Stimulated activated naive CD8-positive, alpha-beta T cell treated with anti-CD3 and anti-CD28 coated beads, Interleukin-15, amount 100 ng/mL, for 72 hours (primary cell): Measurements from ENCODE around the gene C1QC.
"Not testable (repeated sequence)": the region's sequence is repeated elsewhere in the genome, so short reads cannot be mapped to it uniquely, and the experiment has no call there.

Experiments
- ATAC-seq: fragments of 150-1000 bp; cut with Tn5 transposase; 2 replicates; pipeline ENCODE4 v1.10.0; 2021; ENCODE audit warnings: mild to moderate bottlenecking, moderate library complexity
- DNase-seq, 2 donors: peaks; one replicate each; pipeline ENCODE4 v3.0.0; 2021 to 2022
- H3K27ac Mint-ChIP-seq, 2 donors: one replicate each; pipeline ENCODE4 v1.8.0; 2022; ENCODE audit warnings: mild to moderate bottlenecking in 2 of 2, mixed read lengths in 2 of 2, moderate library complexity in 2 of 2
- H3K27me3 Mint-ChIP-seq: one replicate; pipeline ENCODE4 v1.8.0; 2022; ENCODE audit warnings: mixed read lengths
- H3K4me1 Mint-ChIP-seq: one replicate; pipeline ENCODE4 v1.8.0; 2022; ENCODE audit warnings: mild to moderate bottlenecking, mixed read lengths
- H3K4me3 Mint-ChIP-seq, 2 donors: one replicate each; pipeline ENCODE4 v1.8.0; 2022; ENCODE audit warnings: mild to moderate bottlenecking in 2 of 2, mixed read lengths in 2 of 2, moderate library complexity in 1 of 2
- H3K9me3 Mint-ChIP-seq, 2 donors: one replicate each; pipeline ENCODE4 v1.8.0; 2022; ENCODE audit warnings: mixed read lengths in 2 of 2

C1QC gene

GRCh38 chr1:22652881-22653316 is 9.5 kb downstream of the C1QC start, which contains the start of gene C1QB:
Gene C1QB, plus strand, starts transcription at chr1:22653236. Its CDS starts 6,227 bp downstream, at chr1:22659463.
- no peaks in the 10 kb centered on the region for H3K9me3 Mint-ChIP-seq
- no peak for DNase-seq
- no peak for ATAC-seq
- no peaks in the 10 kb centered on the region for H3K4me1 Mint-ChIP-seq
- peaks cover 16% of the 10 kb centered on the region for H3K27me3 Mint-ChIP-seq
- no peak within 1 kb of the TSS for H3K4me3 Mint-ChIP-seq
- no peak within 1 kb of the TSS for H3K27ac Mint-ChIP-seq

- Mint-ChIP-seq H3K4me3 (no peak overlapping the region), H3K27ac (no peak overlapping the region), H3K4me1 (no peaks in the 10 kb centered on the region), H3K27me3 (peaks cover 16% of the 10 kb centered on the region), H3K9me3 (no peaks in the 10 kb centered on the region)
- ATAC-seq (no peak), DNase-seq (no peak)
These were observed 11.3 kb downstream of the C1QC start for GRCh38 chr1:22654692-22655091.

- peaks cover 12% of the 10 kb centered on the region for H3K27me3 Mint-ChIP-seq
- ATAC-seq (no peak), DNase-seq (no peak)
- H3K9me3 Mint-ChIP-seq, result no peaks in the 10 kb centered on the region
- no peaks in the 10 kb centered on the region for H3K4me1 Mint-ChIP-seq
- no peak overlapping the region for H3K27ac Mint-ChIP-seq
- H3K4me3 Mint-ChIP-seq, result no peak overlapping the region
These were observed 15.1 kb downstream of the C1QC start for GRCh38 chr1:22658385-22659163.

GRCh38 chr1:22660716-22661241 is 17.3 kb downstream of the C1QC start:
- no peaks in the 10 kb centered on the region for H3K9me3 Mint-ChIP-seq
- H3K27me3 Mint-ChIP-seq, result peaks cover 11% of the 10 kb centered on the region
- no peak for DNase-seq
- H3K27ac Mint-ChIP-seq, result no peak overlapping the region
- ATAC-seq, result no peak
- H3K4me3 Mint-ChIP-seq, result no peak overlapping the region
- no peaks in the 10 kb centered on the region for H3K4me1 Mint-ChIP-seq

- ATAC-seq (no peak), DNase-seq (no peak)
- no peak overlapping the region for H3K4me3 Mint-ChIP-seq
- no peaks in the 10 kb centered on the region for H3K4me1 Mint-ChIP-seq
- H3K27ac Mint-ChIP-seq, result no peak overlapping the region
- peaks cover 7% of the 10 kb centered on the region for H3K27me3 Mint-ChIP-seq
- H3K9me3 Mint-ChIP-seq, result no peaks in the 10 kb centered on the region
These were observed 18.4 kb downstream of the C1QC start for GRCh38 chr1:22661880-22662279.

- Mint-ChIP-seq H3K27ac (no peak overlapping the region), H3K27me3 (peaks cover 7% of the 10 kb centered on the region), H3K4me3 (no peak overlapping the region), H3K4me1 (no peaks in the 10 kb centered on the region), H3K9me3 (no peaks in the 10 kb centered on the region)
- DNase-seq (no peak), ATAC-seq (no peak)
These were observed 18.9 kb downstream of the C1QC start for GRCh38 chr1:22662318-22662717.

- H3K9me3 Mint-ChIP-seq, result no peaks in the 10 kb centered on the region
- H3K27me3 Mint-ChIP-seq, result peaks cover 7% of the 10 kb centered on the region
- H3K27ac Mint-ChIP-seq, result no peak overlapping the region
- no peak for DNase-seq
- H3K4me3 Mint-ChIP-seq, result no peak overlapping the region
- no peak for ATAC-seq
- H3K4me1 Mint-ChIP-seq, result no peaks in the 10 kb centered on the region
These were observed 19.6 kb downstream of the C1QC start for GRCh38 chr1:22662986-22663408.

GRCh38 chr1:22665752-22666151 is 22.3 kb downstream of the C1QC start:
- Mint-ChIP-seq H3K27me3 (peaks cover 13% of the 10 kb centered on the region), H3K4me3 (no peak overlapping the region)
- DNase-seq, result no peak

GRCh38 chr1:22666412-22666811 is 23.0 kb downstream of the C1QC start:
- Mint-ChIP-seq H3K27ac (no peak overlapping the region), H3K9me3 (no peaks in the 10 kb centered on the region), H3K4me3 (no peak overlapping the region), H3K4me1 (no peaks in the 10 kb centered on the region), H3K27me3 (peaks cover 19% of the 10 kb centered on the region)
- no peak for ATAC-seq
- DNase-seq, result no peak

More at GRCh38 chr1:22665752-22666151, 22.3 kb downstream of the C1QC start:
- no peak for ATAC-seq
- H3K27ac Mint-ChIP-seq, result no peak overlapping the region
- H3K9me3 Mint-ChIP-seq, result no peaks in the 10 kb centered on the region
- H3K4me1 Mint-ChIP-seq, result no peaks in the 10 kb centered on the region

- not testable (repeated sequence) for ATAC-seq, H3K9me3 Mint-ChIP-seq, DNase-seq, H3K4me3 Mint-ChIP-seq, H3K4me1 Mint-ChIP-seq, H3K27ac Mint-ChIP-seq
- H3K27me3 Mint-ChIP-seq, result peaks cover 41% of the 10 kb centered on the region
These were observed 25.4 kb downstream of the C1QC start for GRCh38 chr1:22668840-22669239.

- no peaks in the 10 kb centered on the region for H3K4me1 Mint-ChIP-seq
- ATAC-seq (no peak), DNase-seq (no peak)
- H3K27ac Mint-ChIP-seq, result no peak overlapping the region
- no peak overlapping the region for H3K4me3 Mint-ChIP-seq
- H3K27me3 Mint-ChIP-seq, result peaks cover 44% of the 10 kb centered on the region
- H3K9me3 Mint-ChIP-seq, result no peaks in the 10 kb centered on the region
These were observed 27.0 kb downstream of the C1QC start for GRCh38 chr1:22670352-22670975.

GRCh38 chr1:22671999-22672398 is 28.6 kb downstream of the C1QC start:
- no peak overlapping the region for H3K27ac Mint-ChIP-seq
- peaks cover 46% of the 10 kb centered on the region for H3K27me3 Mint-ChIP-seq
- H3K4me1 Mint-ChIP-seq, result no peaks in the 10 kb centered on the region
- no peaks in the 10 kb centered on the region for H3K9me3 Mint-ChIP-seq
- ATAC-seq (no peak), DNase-seq (no peak)
- H3K4me3 Mint-ChIP-seq, result no peak overlapping the region

- Mint-ChIP-seq H3K9me3 (no peaks in the 10 kb centered on the region), H3K4me1 (no peaks in the 10 kb centered on the region), H3K27ac (no peak overlapping the region), H3K27me3 (peaks cover 46% of the 10 kb centered on the region), H3K4me3 (no peak overlapping the region)
- DNase-seq (no peak), ATAC-seq (peak; percentile 72)
These were observed 30.3 kb downstream of the C1QC start for GRCh38 chr1:22673486-22674409.

GRCh38 chr1:22674410-22674749 is 30.9 kb downstream of the C1QC start:
- Mint-ChIP-seq H3K27me3 (peaks cover 46% of the 10 kb centered on the region), H3K4me1 (no peaks in the 10 kb centered on the region), H3K4me3 (no peak overlapping the region), H3K9me3 (no peaks in the 10 kb centered on the region), H3K27ac (no peak overlapping the region)
- DNase-seq (no peak), ATAC-seq (no peak)

- H3K27ac Mint-ChIP-seq, ATAC-seq, H3K4me3 Mint-ChIP-seq, H3K4me1 Mint-ChIP-seq, DNase-seq, H3K9me3 Mint-ChIP-seq: not testable (repeated sequence)
- peaks cover 36% of the 10 kb centered on the region for H3K27me3 Mint-ChIP-seq
These were observed 32.7 kb downstream of the C1QC start for GRCh38 chr1:22676151-22676550.
